Stimulated activated CD4-positive, alpha-beta T cell treated with anti-CD3 and anti-CD28 coated beads, Interleukin-4, amount 100 ng/mL, for 4 hours (primary cell): Measurements from ENCODE around the gene JPH4.

Experiments used
- DNase-seq, 2 experiments: peaks; one replicate each; pipeline ENCODE4 v3.0.0-alpha.2; 2020

Gene JPH4

DNA sequence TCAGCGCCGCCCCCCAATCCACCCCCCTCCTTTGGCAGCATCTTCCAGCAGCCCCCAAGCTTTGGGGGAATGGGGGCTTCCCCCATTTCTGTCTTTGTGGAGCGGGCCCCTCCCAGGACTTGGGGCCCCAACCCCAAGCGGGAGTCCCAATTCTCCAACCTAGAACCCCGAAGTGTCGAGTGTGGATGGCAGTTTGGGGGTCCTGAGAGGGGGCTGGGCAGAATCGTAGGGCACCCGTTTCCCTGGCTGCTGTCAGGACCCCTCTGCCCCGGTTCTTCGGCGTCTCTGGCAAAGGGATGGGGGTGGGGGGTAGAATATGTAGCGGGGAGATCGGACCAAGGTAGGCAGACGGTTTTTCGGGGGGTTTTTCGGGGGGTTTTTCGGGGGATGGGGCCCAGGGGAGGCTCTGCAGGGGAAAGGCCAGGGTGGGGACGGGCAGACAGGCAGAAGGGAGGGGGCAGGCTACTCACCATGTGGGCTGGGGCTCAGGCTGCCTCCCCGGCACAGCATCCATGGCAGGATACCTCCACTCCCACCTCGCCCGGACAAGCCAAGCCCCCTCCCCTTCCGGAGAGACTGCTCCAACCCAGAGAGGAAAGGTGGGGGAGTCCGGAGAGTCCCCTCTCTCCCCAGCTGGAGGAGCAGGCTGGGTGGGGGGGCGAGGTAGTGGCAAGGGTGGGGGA lies 739 bp downstream of the JPH4 start:
- no peak for DNase-seq

DNA sequence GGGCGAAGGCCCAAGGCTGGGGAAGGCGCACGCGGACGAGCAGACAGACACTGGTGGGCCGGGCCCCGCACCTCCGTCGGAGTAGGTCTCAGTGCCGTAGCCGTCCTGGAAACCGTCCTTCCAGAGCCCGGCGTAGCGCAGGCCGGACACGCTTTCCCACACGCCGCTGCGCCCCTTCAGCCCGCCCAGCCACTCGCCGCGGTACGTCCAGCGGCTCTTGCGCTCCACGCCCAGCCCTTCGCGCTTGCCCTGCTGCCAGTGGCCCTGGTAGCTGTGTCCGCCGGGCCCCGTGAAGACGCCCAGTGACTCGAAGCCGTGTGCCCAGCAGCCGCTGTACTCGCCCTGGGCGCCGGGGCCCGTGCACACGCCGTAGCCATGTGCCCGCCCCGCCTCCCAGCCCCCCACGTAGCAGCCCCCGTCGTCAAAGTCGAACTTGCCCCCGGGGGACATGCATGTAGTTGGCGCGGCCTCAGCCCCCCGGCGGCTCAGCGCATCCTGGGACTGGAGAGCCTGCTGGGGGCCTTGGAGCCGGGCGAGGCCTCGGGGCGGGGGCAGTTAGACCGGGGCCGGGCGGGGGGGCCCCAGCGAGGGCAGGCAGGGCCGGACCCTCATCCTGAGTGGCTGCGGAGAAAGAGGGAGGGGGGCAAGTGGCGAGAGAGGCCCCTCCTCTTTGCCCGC lies 1.4 kb downstream of the JPH4 start:
- no peak for DNase-seq

DNA sequence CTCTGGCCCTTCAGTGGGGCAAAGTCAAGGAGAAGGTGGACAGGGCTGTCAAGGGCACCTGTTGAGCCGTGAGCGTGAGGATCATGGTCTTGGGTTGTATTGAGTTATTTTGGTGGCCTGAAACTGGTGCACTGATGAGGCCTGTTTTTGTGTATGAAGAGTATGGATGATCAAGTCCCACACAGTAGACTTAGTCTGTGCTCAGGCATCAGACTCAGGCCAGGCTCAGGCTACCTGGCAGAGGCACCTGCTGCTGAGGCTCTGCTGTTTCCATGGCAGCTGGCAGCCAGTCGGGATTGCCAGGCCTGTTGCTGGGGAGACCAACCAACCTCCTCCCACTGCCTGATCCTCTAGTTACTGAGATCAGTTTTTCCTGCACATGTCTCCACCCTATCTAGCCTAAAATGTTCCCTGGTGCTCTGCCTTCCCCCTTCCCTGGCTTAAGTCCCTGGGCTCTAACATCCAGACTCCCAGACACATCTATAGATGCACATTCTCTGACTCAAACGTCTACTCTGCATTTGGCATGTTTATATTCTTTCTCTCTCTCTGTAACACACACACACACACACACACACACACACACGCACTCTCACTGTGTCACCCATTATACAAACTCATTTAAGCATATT lies 5.1 kb downstream of the JPH4 start:
- DNase-seq, result no peak

DNA sequence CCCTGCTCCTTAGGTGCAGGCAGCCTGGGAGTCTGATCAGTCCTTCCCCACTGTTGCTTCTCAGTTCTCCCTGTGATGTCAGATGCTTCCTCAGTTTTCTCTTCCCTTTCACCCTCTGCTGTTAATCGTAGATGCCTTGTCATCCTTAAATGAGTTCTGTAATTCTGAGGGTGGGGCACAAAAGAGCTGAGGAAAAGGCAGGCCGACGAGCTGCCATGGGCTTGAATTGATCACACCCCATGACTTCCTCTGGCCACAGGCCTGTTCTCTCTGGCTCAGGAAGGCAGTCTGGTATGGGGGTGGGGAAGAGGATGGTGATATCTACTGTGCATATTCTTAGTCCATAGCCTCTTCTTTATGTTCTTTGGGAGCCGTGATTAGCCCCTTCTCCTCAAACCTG lies 5.8 kb downstream of the JPH4 start:
- DNase-seq, result no peak

DNA sequence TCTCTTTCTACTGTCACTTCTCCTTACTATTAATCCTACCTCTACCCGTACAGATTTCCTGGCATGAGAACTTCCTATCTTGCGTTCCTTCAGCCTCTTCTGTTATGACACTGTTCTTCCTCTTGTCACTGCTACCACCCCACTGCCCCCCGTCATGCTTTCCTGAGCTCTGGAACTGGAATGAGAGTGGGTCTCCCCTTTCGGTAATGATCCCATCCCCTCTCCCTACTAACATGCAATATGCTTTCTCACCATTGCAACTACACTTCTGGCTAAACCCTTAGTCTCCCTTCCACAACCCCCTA lies 6.1 kb downstream of the JPH4 start:
- no peak for DNase-seq

DNA sequence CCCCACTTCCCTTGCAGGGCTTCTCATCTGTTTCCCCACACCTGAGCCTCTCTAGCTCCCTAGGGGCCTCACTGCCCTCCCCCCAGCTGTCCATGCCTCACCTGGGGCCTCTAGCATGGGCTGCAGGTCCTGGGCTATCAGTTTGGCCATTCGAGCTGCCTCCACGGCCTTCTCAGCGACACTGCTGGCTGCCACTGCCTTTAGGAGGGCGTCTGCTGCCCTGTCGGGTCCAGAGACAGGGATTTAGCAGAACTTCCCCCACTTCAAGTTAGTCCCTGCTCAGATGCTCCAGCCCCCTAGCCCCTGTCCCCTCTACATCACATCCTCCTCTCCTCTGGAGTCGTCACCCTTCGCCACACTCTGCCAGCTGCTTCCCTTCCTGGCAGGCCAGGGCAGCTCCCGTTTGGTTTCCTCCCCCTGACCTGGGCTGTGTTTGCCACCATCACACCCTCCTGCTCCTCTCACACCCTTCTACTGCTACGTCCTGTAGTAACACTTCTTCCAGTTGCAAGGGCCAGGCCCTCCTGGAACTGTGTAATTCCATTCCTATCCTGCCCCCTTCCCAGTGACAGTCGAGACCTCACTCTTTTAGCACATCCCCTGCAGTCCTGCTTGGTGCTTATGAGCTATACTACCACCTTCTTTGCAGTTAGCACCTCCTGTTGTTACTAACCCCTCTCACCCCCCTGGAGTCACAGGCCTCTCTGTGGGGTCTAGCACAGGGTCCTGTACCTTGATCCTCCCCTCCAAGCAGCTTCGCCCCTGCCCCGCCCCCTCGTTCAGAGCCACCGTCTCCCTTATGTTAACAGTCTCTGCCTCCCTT lies 6.7 kb downstream of the JPH4 start:
- DNase-seq, result no peak

DNA sequence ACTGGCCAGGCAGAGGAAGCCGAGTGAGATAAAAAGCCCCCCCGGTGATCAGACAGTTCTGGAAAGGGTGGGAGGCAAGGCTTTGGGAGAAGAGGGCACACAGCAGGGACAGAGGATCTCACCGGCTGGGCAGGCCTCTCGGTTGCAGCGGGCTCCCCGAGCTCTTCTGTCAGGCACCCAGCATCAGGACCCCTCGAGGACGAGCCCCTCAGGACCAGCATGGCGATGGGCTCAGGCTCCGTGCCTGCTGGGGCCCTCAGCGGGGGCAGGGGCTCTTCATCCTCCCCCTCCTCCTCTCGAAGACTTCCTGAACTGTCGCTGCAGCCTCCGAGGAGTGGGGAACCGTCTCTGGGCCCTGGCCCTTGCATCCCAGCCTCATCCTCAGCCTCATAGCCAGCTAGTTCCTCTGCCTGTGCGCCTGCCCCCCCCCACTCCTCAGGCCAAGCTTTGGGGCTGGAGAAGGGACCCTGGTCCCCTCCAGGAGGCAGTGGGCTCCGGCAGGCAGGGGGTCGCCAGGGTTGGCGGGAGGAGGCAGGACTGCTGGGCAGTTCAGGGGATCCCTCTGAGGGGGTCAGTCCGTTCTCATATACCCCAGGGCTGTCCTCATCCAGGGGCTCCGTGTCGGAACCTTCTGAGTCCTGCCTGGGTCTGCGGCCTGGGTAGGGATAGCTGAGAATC lies 7.6 kb downstream of the JPH4 start:
- DNase-seq, result no peak

DNA sequence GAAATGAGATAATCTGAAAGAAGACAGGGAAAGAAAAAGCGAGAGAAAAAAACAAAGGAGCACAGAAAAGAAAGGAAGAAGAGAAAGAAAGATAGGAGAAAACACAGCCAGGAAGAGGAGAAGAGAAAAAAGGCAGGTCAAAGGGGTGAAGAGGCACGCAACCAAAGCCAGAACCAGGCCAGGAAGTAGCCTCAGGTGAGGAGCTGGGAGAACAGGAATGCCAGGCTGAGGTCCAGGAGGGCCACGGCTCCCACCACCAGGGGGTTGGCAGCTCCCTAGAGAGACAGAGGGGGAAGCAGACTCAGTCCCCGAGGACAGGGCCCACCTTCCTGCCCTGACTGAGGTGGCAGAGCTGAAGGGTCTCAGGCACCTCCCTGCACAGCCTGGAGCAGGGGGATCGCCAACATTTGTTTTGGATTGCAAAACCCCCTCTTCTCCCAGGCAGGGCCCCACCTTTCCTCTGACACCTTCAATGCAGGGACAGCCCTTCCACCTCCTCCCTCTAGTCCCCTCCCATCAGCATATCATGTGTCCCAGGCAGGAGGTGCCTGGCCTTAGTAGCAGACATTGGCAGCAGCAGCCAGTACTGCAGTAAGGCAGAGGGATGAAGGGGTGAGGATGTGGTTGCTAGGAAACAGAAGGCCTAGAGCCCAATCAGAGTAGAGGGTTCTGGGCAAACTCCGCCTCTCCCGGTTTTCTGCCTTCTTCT lies 9.0 kb downstream of the JPH4 start:
- no peak for DNase-seq

DNA sequence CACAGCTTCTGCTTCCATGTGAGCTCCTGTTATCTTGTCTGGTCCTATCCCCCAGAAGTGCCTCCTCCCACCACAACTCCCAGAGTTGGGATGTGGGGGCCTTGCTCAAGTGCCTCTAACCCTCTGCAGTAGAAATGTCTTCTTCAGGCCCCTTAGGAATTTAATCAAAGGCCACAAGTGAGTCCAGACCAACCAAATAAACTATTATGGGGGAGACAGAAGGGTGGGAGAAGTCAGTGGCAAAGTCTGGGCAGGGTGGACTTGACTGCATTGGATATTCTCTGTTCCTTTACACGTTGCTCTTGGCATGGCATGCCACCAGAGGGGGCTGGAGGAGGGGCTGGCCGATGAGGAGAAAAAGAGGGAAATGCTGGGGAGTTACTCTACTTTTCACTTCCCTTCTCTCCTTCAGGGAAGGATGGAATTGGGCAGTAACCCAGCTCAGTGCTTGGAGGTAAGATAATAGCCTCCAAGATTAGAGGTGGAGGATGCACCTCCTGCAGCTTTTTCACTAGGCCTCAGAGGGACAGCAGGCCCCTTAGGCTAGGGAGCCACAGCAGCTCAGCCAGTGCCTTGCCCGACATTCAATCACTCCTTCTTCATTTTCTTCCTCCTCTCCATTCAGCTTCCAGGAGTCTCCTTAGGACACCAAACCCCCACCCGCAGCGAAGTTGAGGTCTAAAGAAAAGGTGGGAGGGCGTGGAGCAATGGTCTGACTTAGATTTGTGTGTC lies 9.8 kb downstream of the JPH4 start:
- DNase-seq, result no peak

DNA sequence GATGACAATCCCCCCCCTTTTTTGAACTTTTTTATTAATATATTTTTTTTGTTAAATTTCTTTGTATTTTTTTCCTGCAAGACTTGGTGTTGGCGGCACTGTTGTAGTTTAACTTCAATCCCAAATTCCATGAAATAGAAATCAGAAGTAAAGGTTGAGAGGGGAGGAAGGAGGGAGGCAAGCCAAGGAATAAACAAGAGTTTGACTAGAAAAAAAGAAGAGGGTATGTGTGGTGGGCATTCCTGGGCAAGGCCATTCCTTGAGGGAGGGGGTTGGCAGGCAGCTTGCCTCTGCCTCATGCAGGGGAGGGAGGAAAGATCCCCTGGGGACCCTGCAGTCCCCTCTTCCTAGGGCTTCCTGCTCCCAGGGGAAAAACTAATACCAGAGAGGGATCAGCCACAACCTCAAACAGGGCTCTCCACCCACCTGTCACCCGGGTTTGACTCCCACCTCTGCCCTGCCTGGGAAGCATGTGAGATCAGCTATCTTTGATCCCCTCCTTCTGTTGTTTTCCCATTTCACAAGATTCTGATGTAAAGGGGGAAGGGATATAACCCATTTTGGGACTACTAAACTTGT lies 10.5 kb downstream of the JPH4 start:
- DNase-seq, result no peak

DNA sequence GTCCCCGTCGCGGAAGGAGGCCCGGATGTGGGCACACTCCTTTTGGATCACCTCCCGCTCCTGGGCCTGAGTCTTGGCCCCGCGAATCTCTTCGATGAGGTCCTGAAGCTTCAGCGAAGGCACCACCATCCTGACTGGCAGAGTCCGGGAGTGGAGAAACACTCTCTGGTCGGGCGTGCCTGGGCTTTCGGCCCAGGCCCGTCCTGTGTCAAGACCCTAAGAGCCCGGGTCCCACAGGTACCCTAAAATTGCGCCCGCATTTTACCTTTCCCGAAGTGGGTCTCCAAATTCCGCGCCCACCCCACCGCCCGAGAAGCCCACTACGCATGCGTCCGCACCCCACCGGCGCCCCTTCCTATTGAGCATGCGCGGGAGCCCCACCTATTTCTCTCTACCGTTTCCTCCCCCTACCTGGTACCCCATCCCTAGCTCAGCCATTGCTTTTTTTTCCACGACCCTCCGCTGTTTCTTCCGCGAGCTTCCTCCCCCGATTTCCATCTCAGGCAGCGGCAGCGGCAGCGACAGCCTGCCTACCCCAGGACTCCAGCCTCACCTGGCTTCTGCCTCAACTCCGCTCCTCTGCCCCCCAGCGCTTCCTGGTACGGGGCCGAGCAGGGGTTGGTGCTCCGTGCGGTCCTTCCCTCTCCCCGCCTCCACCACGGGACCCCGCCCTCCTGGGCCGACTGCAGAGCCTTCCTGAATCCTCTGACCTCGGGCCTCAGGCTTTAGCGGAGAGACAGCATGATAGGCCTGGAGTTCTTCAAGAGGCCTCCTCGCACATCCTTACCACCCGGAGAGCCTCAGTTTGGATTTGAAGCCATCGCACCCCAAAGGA lies 11.2 kb downstream of the JPH4 start, which contains the start of gene AP1G2:
AP1G2 (minus strand) TSS at position 606 of the 835 bp plus-strand sequence; CDS start at position 129, 477 bp downstream.
- DNase-seq, result peak; percentile 83 to 86

DNA sequence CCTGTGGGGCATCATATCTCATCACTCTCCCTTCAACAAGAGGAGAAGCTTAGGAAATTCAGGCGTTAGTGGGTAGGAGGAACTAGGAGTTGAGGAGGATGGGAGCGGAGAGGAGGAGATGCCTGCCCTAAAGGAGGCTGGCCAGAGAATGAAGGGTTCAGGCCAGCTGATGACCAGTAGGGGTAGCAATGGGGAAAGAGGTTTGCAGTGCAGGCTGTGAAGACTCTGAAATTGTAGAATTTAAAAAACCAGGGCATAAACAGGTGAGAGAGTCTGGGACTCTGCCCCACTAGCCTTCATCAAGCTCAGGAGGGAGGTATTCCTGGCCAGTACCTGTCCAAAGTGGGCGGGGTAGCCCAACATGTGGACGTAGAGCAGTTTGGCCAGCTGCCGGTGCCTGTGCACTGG lies 11.8 kb downstream of the JPH4 start:
- no peak for DNase-seq

DNA sequence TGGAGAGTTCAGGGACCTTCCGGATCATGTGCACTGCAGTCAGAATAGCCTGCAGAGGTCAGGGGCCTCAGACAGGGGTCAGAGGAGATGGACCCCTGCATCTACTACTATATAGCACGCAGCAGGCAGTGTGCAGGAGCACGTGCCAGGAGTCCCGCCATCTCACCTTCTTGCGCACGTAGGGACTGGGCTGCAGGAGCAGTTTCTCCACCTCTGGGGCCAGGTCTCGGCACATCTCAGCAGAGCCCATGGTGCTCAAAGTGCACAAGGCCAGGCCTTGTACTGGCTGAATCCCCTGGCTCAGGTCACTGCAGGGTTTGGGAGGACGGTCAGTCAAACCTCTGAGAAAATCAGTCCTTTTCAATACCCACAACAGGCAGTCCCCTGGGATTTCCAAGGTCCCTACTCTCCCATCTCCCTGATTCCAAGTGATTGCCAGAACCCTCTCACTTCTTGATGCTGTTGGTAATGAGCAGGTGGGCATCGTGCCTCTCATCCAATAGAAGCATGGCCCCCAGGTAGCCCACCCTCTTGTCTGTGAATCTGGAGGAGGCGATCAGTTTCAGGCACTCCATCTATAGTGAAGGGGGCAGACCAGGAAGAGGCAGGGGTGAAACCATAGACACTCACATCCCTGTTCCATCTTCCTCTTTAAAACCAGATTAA lies 12.3 kb downstream of the JPH4 start:
- no peak for DNase-seq

DNA sequence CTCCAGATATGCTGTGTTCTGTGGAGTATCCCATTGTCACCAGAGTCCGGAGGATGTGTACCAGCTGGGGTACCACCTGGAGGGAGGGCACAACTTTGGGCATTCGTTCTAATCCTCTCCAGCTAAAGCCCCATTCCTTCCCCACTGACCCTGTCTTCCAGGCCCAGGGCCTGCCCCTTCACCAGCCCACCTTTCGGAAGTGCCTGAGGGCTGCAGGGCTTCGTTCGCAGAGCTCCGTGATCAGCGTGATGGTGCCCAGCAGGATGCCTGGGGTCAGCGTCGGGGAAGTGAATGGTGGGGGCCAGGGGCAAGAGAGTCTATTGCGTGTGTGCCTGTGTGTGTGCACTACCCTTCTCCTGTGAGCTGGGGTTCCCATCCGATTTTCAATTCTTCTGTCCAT lies 13.0 kb downstream of the JPH4 start:
- DNase-seq, result no peak

DNA sequence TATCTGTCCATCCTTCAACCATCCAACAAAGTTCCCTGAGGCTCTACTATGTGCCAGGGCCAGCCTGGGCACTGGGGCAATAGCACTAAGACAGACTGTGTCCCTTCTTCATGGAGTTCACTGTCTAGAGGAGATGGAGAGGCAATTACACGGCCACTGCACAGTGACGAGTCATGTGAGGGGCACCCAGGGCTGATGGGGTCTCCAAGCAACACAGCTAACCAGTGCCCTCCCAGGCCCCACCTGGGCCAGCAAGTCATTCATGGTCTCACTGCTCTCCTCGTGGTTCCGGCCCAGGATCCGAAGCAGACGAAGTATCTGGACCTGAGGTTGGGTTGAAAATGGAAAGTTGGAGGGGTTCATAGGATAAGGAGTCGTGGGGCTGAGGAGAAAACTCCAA lies 13.7 kb downstream of the JPH4 start:
- DNase-seq, result no peak

DNA sequence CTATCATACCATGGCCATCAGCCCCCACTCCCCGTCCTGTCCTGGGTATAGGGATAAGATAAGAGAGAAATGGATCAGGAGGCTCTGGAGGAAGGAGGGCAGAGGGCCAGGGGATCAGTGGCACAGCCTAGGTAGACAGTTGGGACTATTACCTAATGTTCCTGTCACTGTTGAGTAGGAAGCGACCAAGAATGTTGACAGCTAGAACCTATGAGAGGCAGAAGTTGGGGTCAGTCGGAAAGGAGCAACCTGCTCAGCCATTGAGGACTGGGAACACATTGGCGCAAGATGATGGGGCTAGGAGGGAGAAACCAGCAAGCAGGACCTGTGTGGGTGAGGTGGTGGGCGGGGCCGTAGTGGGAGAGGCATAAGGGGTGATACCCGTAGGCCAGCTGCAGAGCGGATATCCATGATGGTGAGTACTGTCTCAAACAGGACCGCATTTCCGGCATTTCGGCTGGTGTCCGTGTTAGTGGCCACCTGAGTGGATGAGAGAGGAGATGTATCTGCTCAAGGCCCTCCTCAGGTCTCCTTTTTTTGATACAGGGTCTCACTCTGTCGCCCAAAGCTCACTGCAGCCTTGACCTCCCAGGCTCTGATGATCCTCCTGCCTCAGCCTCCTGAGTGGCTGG lies 14.3 kb downstream of the JPH4 start:
- DNase-seq, result no peak

DNA sequence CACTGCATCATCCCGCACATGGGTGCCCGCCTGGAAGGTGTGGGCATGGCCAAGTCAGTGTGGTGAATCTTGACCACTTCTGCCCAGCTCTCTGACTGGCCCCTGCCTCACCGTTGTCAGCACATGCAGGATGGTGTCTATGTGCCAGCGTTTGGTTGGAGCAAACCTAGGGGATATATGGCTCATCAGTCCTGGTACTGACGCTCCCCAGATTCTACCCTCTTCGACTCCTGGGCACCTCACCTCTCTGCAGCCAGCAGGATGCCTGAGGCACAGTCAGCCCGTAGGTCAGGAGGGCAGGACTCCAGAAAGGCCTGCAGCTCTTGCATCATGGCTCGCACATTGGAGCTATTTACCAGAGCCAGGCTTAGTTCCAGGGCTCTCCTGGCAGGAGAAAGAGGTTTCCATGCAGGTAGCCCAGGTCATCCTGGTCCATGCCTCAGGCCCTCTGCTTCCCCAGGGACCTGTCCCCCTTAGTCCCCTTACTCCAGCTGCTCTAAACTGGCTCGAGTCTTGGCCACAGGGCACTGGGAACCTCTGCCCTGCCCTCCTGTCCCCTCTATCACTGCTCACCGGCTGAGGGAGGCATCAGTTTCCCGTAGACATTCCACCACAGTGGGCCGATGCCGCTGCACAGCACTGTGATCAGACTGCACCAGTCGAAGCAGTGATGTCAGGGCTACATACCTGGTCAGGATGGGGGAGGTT lies 15.0 kb downstream of the JPH4 start:
- no peak for DNase-seq

DNA sequence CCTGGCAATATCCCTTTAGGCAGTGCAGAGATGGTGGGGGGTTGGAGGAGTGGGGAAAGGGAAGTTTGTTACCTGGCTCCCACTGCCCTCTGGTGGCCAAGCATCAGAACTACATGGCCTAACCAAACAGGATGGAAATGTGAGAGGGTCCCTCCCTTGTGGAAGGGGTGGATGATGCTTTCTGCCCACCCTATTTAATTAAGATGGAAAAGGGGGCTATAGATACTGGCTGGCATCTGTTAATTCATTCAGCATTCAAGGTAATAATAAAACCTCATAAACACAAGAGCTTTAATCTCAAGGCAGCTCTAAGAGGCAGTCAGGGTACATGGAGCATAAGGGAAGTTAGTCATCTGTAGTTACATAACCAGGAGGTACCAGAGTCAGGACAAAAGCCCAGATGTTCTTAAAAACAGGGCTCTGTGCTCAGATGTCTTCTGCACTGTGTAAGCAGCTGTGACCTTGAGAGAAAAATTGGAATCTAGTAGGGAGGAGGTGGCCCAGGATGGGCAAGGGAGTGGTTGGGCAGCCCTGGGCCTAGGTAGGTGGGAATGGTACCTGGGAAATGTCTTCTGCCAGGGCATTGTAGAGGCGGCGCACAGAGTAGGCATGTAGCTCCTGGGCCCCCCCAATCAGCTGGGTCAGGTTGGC lies 15.6 kb downstream of the JPH4 start:
- DNase-seq, result peak; percentile 37 to 59
